Right cardiac atrium (tissue), 5 donors: Measurements from ENCODE around the gene KLHDC10. TPM values are rescaled to one million over a fixed set of nuclear protein-coding genes. Genes with fewer than 3 reads are reported as not detected.
A peak's percentile ranks its signal among the peaks of the same experiment; 100 is the strongest.
"Not testable (repeated sequence)": the region's sequence is repeated elsewhere in the genome, so short reads cannot be mapped to it uniquely, and the experiment has no call there.

Experiments
- ATAC-seq, 2 donors: fragments of 200-7000 bp; cut with Tn5 transposase; one replicate each; pipeline versions ENCODE4 v1.8.0 to v1.9.1; 2020; ENCODE audit warnings: moderate library complexity in 2 of 2, mild to moderate bottlenecking in 1 of 2
- DNase-seq, 3 donors: peaks; one replicate each; pipeline ENCODE4 v3.0.0-alpha.2; 2020
- H3K27ac ChIP-seq: one replicate; pipeline ENCODE4 v1.5.1; 2013; ENCODE audit warnings: mild to moderate bottlenecking, low read length, control low read depth, moderate library complexity
- H3K27me3 ChIP-seq: one replicate; pipeline ENCODE4 v1.6.1; 2013; ENCODE audit not compliant: control insufficient read depth, insufficient read depth
- H3K4me1 ChIP-seq: one replicate; pipeline ENCODE4 v1.6.1; 2013; ENCODE audit warnings: low read length; ENCODE audit not compliant: control insufficient read depth, insufficient read depth
- H3K4me3 ChIP-seq: one replicate; pipeline ENCODE4 v1.5.1; 2013; ENCODE audit warnings: low read length, control low read depth
- H3K9me3 ChIP-seq: one replicate; pipeline ENCODE4 v1.6.1; 2013; ENCODE audit warnings: low read length; ENCODE audit not compliant: control insufficient read depth
- WGBS: extraction: QIAGEN DNeasy Blood & Tissue Kit; methylation state at CpG from one replicate; pipeline ENCODE4 v1.1.7; 2013; 5-methylcytosine and 5-hydroxymethylcytosine counted together
- intact Hi-C, 4 donors: fragments of 100-400 bp; cut with DNase I; formaldehyde crosslinking; loops; one replicate each; pipeline versions ENCODE4 v1.11.0 to v1.14.0; 2022 to 2023
- polyA plus RNA-seq: library from polyadenylated mRNA; stranded (reverse); fragments of 200-250 nt; gene quantifications from one replicate; pipeline ENCODE4 v1.2.3, GENCODE V29; 2013
- total RNA-seq, 4 donors: library from RNA; stranded (reverse); fragmentation: NEBNext Ultra II Directional; extraction: Animal tissue kit (Norgen Biotek cat#: 25700); gene quantifications; one replicate each; pipeline ENCODE4 v1.2.1, GENCODE V29; 2021
- donor health status: healthy with polysubstance abuse.
- donor health status: DM: no; HTN: yes; CAD: no.
- donor health status: DM: no; HTN: no; CAD: no.
- donor health status: DM: no; HTN: yes; CAD: no; lungs with severe emphysema.
- donor health status: DM: yes; HTN: yes; CAD: no.

The KLHDC10 gene
- total and polyA plus RNA-seq, 5 donors: 8.6 to 29.4 (median 25.3) TPM

DNA sequence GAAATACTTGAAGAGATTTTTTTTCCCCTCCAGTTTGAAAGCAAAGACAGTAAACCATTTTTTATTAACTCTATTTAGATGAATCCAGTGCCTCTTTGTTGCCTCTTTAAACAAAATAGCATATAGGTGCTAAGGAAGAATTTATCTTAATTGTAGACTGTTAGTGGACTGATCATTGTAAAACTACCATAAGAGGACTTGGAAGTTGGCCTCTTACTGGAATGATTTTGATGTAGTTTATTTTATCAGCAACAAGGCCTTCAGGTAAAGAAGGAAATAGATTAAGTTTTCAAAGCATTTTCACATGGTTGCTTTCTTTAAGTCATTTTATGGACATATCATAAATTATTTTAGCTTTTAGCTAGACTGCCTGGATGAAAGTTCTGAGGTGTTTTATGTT is 53.2 kb downstream of the KLHDC10 start:
- intact Hi-C loops: no loop called here
- H3K27me3 ChIP-seq: no peaks in the 10 kb centered on the region
- H3K4me3 ChIP-seq: no peak overlapping the region
- ATAC-seq (no peak), DNase-seq (no peak)
- no peaks in the 10 kb centered on the region for H3K9me3 ChIP-seq
- no peaks in the 10 kb centered on the region for H3K4me1 ChIP-seq
- no peak overlapping the region for H3K27ac ChIP-seq

DNA sequence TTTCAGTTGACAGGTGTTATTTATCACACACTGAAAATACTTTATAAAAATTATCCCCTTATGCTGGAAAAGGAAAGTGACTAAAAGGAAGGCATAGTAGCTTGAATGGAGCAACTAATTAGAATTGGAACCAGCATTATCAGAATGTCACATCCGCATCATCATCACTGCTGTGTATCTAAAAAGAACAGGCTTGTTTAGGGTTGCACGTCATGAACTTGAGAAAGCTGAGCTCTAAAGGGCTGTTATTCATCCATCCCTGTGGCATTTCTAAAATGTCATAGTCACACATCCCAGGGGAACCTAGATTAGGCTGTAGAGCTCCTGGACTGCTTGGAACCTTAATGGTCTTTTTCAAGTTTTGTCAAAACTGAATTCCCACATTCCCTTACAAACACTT is 54.4 kb downstream of the KLHDC10 start:
- DNase-seq: no peak
- no peaks in the 10 kb centered on the region for H3K4me1 ChIP-seq
- H3K27me3 ChIP-seq: no peaks in the 10 kb centered on the region
- 76% methylated on average over 2 of the region's 2 CpGs for WGBS
- intact Hi-C loops: no loop called here
- no peaks in the 10 kb centered on the region for H3K9me3 ChIP-seq
- no peak for ATAC-seq
- no peak overlapping the region for H3K4me3 ChIP-seq
- no peak overlapping the region for H3K27ac ChIP-seq

DNA sequence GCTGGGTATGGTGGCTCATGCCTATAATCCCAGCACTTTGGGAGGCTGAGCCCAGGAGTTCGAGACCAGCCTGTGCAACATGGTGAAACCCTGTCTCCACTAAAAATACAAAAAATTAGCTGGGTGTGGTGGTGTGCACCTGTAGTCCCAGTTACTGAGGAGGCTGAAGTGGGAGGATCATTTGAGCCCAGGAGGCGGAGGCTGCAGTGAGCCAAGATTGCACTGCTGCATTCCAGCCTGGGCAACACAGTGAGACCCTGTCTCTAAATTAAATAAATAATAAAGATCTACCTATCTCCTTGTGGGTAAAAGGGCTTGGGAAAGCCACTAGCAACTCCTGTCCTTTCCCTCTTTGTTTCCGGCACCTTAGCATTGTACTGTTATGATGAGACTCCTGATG is 56.5 kb downstream of the KLHDC10 start:
- H3K27me3 ChIP-seq, H3K27ac ChIP-seq, H3K9me3 ChIP-seq, intact Hi-C loops, ATAC-seq, H3K4me1 ChIP-seq, H3K4me3 ChIP-seq, DNase-seq: not testable (repeated sequence)
- WGBS: 95% methylated on average over 3 of the region's 3 CpGs

DNA sequence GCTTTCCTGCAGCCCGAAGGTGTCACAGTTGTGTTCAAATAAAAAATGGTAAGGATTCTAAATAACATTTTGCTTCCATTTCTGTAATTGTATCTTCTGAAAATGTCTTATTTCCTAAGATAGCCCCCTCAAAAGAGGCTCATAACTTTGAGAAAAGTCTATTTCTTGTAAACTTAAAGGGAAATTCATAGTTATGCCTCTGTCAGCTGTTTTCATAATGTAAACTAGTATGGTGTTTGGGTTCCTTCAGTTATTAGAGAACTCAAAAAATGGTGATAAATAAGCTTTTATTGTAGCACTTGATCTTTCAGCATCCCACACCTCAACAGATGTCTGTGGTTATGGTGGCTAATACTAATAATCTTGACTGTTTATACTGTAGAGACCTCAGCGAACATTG is 57.1 kb downstream of the KLHDC10 start:
- H3K27ac ChIP-seq: no peak overlapping the region
- 68% methylated on average over 2 of the region's 2 CpGs for WGBS
- H3K4me1 ChIP-seq: no peaks in the 10 kb centered on the region
- no peak overlapping the region for H3K4me3 ChIP-seq
- DNase-seq (no peak), ATAC-seq (no peak)
- no peaks in the 10 kb centered on the region for H3K27me3 ChIP-seq
- H3K9me3 ChIP-seq: no peaks in the 10 kb centered on the region
- intact Hi-C loops: no loop called here

DNA sequence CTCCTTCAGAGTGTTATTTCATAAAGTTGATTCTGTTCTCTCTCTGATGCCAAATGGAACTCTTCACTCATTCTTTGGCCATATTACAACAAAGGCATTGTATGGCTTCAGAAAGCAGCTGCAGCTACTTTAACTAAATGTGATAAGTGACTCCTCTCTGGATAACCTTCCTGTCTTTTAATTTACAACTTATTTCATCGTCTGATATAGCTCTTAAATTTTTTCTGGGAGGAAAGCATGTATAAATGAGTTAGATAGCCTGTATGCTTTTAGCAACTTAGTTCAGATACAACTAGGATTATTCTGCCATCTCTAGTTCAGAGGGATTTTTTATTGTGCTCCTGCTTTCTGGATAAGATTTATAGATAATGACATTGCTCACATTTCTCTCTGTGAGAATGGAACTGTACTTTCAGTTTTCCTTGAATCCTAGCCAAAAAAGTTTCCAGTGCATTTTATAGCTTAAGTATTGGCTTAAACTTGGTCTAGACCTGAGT is 57.5 kb downstream of the KLHDC10 start:
- intact Hi-C loops: no loop called here
- Histone ChIP-seq H3K4me1 (no peaks in the 10 kb centered on the region), H3K4me3 (no peak overlapping the region), H3K27ac (no peak overlapping the region), H3K27me3 (no peaks in the 10 kb centered on the region), H3K9me3 (no peaks in the 10 kb centered on the region)
- WGBS: 23% methylated on average over 1 of the region's 1 CpG
- ATAC-seq (peak in 1 of 2 donors; percentile 22), DNase-seq (no peak)

DNA sequence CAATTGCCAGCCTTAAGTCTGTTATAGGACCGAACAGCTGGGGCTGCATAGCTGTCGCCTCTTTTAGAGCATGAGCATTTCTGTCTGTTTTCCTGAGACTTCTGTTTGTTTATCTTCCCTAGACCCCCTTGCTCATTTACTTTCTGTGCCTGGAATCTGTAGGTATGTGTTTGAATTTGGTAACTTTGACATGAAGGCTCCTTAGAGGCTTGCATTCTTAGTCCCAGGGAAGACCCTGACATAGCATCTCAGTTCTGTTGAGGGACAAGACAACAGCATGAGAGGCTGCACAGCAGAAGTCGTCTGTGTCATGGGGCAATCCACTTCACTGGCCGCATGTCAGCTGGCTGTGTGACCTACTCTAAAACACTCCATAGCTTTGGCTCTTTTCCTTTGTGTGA is 58.7 kb downstream of the KLHDC10 start:
- H3K9me3 ChIP-seq: no peaks in the 10 kb centered on the region
- WGBS: 70% methylated on average over 4 of the region's 4 CpGs
- intact Hi-C loops: no loop called here
- H3K4me1 ChIP-seq: no peaks in the 10 kb centered on the region
- DNase-seq (peak in 1 of 3 donors; percentile 64), ATAC-seq (no peak)
- no peaks in the 10 kb centered on the region for H3K27me3 ChIP-seq
- H3K27ac ChIP-seq: no peak overlapping the region
- H3K4me3 ChIP-seq: no peak overlapping the region

DNA sequence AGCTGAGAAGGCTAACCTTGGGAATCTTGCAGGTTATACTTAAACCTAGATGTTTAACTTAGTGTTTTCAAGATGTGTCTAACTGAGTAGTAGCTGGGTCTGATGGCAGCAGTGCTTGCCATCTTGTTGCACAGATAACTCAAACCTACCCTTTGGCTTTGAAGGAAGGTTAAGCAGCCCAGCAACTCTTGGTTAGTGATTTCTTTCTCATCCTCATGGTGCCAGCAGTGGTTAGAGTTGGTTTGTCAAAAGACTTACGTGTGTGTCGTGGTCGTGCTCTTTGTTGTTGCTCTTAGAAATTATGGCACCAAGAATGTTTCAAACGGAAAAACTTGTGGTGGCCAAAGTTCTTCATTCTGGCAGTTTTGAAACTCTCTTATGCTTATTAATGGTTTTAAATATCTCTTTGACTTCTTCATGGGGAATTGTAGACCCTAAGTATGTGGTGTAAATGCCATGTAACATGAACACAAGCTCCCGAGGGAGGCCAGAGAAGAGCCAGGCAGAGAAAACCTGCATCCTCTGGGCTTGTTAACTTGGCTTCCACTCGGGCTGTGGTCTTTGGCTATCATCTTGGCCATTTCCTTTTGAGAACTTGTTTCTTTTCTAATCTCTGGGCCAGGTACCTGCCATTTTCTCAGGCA is 61.0 kb downstream of the KLHDC10 start:
- Histone ChIP-seq H3K4me1 (no peaks in the 10 kb centered on the region), H3K27ac (no peak overlapping the region), H3K4me3 (no peak overlapping the region), H3K9me3 (no peaks in the 10 kb centered on the region), H3K27me3 (no peaks in the 10 kb centered on the region)
- 92% methylated on average over 6 of the region's 6 CpGs for WGBS
- ATAC-seq: no peak
- intact Hi-C loops: no loop called here
- no peak for DNase-seq

DNA sequence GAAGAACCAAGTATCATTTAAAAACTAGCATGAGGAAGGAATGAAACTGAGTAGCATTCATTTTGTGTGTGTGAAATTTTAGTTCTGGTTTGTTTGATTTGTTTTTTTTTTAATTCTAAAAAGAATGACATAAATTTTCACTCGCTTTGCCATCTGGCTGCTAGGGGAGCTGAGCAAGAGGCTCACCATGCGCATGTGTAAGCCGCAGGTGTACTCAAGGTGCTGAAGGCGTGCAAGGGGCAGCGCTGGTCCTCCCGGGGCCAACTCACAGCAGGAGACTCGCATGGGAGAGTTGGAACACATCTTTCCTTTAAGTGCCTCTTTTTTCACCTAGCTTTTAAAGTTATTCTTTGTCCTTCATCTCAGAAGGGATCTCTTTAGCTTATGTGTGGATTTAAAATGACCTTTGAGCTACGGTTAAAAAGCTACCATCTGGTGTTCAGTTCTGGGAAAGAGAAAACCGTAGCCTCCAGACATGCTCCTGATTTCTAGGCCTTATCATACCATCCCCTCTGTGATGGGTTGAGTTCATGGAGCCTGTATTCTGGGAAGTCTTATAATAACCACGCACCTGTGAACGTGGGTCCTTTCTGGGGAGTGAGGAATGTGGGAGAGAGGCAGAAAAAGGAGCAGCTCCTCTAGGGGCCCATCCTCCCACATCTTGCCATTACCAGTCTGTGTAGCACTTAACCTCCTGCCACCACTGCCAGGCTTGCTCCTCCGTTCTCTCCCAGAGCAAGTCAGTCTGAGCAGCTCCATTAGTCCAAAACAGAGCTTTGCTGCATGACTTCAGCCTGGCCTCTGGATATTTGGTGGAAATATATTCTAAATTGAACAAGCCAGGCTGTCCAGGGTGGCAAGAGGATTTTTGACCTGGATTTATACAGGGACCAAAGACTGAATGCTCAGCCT is 61.9 kb downstream of the KLHDC10 start:
- H3K27ac ChIP-seq: no peak overlapping the region
- H3K27me3 ChIP-seq: no peaks in the 10 kb centered on the region
- intact Hi-C loops: no loop called here
- no peak overlapping the region for H3K4me3 ChIP-seq
- H3K4me1 ChIP-seq: no peaks in the 10 kb centered on the region
- H3K9me3 ChIP-seq: no peaks in the 10 kb centered on the region
- DNase-seq: no peak
- 94% methylated on average over 12 of the region's 12 CpGs for WGBS
- no peak for ATAC-seq

DNA sequence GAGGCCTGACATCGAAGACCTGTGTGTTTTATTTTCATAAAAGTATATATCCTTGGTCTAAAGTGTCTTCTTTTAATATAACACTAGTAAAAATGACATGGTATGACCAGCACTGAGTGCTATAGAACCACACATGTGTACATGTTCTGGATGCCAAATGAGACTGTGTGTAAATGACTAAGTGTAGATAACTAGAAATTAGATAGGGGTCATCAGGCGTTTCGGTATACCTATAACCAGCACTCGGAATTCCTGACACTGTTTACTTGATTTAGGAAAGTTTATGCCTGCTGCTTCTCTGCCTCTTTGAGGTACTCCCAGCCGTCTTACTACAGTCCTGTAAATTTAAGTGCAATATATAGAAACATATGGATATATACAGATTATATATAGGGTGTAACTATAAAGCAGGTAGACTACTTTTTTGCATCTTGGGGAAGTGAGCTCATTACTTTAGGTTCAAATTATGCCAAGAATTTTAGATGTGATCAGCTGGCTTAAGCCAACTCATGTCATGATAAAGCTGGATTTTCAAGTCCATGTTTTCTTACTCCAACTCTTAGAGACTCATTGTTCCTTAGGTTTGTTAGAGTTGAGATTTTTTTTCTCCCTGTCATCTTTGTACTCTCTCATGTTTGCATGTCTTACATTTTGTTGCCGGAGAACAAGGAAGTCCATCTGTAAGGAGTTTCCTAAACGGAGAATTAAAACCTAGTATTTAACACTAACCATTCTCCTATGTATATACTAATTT is 62.9 kb downstream of the KLHDC10 start:
- no peaks in the 10 kb centered on the region for H3K4me1 ChIP-seq
- intact Hi-C loops: no loop called here
- H3K27me3 ChIP-seq: no peaks in the 10 kb centered on the region
- H3K4me3 ChIP-seq: no peak overlapping the region
- ATAC-seq (no peak), DNase-seq (no peak)
- no peaks in the 10 kb centered on the region for H3K9me3 ChIP-seq
- WGBS: 95% methylated on average over 7 of the region's 7 CpGs
- H3K27ac ChIP-seq: no peak overlapping the region

DNA sequence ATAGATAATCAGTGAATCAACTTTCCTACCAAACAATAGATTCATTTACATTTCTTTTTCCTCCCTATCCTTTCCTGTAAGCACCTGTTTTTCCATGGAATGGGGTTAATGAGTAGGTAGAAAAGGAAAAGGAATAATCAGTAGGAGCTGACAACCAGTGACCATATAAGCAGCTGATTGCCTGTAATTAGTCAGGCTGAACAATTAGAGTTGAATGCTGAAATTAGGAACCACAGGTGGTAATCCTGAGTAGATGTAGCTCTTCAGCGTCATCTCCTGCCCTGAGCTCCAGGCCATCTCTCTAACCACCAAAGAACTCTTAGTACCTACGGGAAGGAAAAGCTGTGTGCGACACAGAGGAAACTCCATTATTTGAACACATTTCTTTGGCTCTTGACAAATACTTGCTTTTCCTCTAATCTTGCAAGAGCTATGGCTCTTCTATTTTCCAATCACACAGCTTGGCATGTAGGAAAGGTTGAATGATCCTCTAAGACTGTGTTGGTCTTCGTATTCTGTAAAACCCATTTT is 63.8 kb downstream of the KLHDC10 start:
- 98% methylated on average over 4 of the region's 4 CpGs for WGBS
- ATAC-seq: no peak
- Histone ChIP-seq H3K4me1 (no peaks in the 10 kb centered on the region), H3K27me3 (no peaks in the 10 kb centered on the region), H3K9me3 (no peaks in the 10 kb centered on the region), H3K27ac (no peak overlapping the region), H3K4me3 (no peak overlapping the region)
- no peak for DNase-seq
- intact Hi-C loops: no loop called here

DNA sequence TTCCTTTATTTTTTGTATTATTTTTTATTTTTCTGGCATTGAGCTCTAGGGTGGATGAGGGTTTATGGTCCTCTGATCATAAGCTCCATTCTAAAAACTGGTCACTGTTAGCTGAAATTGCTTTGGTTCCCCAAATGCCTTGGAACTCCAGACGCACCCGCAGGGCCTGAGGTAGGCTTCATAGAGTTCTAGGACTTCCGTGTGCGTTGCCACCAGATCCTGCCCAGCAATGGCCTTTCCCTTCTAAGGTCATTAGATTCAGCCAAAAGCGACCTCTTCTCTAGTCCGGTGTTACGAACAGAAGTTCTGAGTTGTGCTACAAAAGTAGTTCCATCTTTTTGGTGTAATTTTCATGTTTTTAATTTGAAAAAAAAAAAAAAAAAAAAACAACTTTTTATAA is 64.4 kb downstream of the KLHDC10 start:
- DNase-seq (no peak), ATAC-seq (no peak)
- Histone ChIP-seq H3K4me3 (no peak overlapping the region), H3K9me3 (no peaks in the 10 kb centered on the region), H3K4me1 (no peaks in the 10 kb centered on the region), H3K27ac (no peak overlapping the region), H3K27me3 (no peaks in the 10 kb centered on the region)
- 97% methylated on average over 7 of the region's 7 CpGs for WGBS
- intact Hi-C loops: no loop called here
